WI38 (cell line): ENCODE results near the gene POLE.

ENCODE experiments used
- H3K4me3 ChIP-seq: 2 replicates; pipeline ENCODE4 v1.5.1; 2011; ENCODE audit warnings: low read depth, mild to moderate bottlenecking, control low read depth, low read length
- TF ChIP-seq, protein P1 (sequence below): IDR thresholded peaks from 2 replicates; pipeline ENCODE4 v1.5.1; 2012; ENCODE audit warnings: low read depth, mild to moderate bottlenecking, control low read depth, low read length

Gene POLE

GRCh38 chr12:132588319-132588718, 98.8 kb downstream of the POLE start:
- no peak overlapping the region for H3K4me3 ChIP-seq
- TF ChIP-seq, protein P1, sequence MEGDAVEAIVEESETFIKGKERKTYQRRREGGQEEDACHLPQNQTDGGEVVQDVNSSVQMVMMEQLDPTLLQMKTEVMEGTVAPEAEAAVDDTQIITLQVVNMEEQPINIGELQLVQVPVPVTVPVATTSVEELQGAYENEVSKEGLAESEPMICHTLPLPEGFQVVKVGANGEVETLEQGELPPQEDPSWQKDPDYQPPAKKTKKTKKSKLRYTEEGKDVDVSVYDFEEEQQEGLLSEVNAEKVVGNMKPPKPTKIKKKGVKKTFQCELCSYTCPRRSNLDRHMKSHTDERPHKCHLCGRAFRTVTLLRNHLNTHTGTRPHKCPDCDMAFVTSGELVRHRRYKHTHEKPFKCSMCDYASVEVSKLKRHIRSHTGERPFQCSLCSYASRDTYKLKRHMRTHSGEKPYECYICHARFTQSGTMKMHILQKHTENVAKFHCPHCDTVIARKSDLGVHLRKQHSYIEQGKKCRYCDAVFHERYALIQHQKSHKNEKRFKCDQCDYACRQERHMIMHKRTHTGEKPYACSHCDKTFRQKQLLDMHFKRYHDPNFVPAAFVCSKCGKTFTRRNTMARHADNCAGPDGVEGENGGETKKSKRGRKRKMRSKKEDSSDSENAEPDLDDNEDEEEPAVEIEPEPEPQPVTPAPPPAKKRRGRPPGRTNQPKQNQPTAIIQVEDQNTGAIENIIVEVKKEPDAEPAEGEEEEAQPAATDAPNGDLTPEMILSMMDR: no peak

DNA sequence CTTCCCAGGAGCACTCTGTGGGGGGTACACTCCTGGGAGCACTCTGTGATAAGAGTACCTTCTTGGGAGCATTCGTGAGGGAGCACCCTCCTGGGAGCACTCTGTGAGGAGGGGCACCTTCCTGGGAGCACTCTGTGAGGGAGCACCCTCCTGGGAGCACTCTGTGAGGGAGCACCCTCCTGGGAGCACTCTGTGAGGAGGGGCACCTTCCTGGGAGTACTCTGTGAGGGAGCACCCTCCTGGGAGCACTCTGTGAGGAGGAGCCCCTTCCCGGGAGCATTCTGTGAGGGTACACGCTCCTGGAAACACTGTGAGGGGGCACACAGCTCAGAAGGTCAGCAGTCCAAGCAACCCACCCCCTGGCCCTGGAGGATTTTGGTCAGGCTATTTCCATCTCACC, 99.4 kb downstream of the POLE start:
- TF ChIP-seq, protein P1: no peak
- no peak overlapping the region for H3K4me3 ChIP-seq

- TF ChIP-seq, protein P1: no peak
- no peak overlapping the region for H3K4me3 ChIP-seq
These were observed 100.2 kb downstream of the POLE start for GRCh38 chr12:132586929-132587328.

DNA sequence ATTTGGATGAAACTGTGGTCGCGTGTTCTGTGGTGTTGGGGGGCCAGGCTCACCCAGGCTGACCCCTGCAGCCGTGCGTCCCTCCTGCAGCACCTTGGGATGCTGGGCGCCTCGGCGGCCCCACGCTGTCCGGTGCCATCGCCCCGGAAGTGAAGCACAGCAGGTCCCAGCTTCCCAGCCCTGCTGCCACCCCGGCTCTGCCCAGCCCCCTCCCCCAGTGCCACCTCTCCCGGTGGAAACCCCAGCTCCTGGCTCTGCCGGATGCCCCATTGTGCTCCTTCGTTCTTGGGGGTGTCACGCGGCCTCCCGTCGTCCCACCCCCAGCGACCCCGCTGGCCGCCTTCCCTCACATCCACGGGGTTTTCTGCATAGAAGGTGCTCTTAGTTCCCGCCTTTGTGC, 102.0 kb downstream of the POLE start:
- TF ChIP-seq, protein P1: no peak
- H3K4me3 ChIP-seq: no peak overlapping the region

DNA sequence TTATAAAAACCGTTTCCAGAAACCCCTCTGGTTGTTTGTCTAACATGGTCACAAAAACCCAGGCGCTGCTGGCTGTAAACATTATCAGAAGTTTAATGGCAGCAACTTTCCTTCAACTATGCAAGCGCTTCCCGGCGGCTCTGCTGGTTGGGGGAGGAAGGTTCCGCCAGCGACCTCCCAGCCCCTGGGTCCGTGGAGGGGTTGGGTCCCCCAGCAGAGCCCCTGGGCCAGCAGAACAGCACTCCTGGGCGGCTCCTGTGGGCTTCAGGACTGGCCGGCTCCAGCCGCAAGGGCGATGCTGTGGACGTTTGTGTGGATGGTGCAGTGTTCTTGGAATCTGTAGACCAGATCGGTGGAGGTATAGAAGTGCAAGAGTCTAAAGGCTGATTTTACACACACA, 102.7 kb downstream of the POLE start:
- H3K4me3 ChIP-seq: no peak overlapping the region
- TF ChIP-seq, protein P1: no peak

DNA sequence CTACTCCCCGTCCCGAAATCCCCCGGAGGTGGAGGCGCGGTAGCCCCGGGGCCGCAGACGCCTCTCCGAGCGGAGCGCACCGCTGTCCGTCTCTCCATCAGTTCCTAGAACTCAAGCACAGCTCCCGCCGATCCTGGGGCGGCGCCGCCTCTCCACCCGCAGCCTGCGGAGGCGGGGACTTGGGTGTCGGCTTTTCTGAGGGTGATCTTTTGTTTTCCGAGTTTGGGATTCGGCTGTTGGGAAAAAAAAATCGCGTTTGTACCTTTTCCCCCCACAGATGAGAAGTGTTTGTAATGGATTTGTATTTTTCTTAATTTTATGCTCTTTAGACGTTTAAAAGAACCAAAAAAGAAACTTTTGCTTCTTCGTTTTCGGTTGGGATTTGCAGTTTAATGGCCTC, 103.4 kb downstream of the POLE start:
- TF ChIP-seq, protein P1: no peak
- H3K4me3 ChIP-seq: no peak overlapping the region

DNA sequence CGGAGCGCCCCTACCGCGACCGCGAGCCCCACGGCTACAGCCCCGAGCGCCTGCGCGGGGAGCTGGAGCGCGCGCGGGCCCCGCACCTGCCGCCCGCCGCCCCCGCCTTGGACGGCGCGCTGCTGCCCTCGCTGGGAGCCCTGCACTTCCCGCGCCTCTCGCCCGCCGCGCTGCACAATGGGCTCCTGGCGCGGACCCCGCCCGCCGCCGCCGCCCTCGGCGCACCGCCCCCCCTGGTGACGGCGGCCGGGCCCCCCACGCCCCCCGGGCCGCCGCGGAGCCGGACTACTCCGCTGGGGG, 103.8 kb downstream of the POLE start:
- H3K4me3 ChIP-seq: no peak overlapping the region
- TF ChIP-seq, protein P1: no peak
